OCI-LY7 (cell line): ENCODE data around the gene MEOX1.

Source experiments
- EZH2phosphoT487 ChIP-seq: fragments of 200-600 bp; sonication (generic); IDR thresholded peaks from 2 replicates; pipeline ENCODE4 v1.6.1; 2018; ENCODE audit warnings: low read depth, borderline replicate concordance, mild to moderate bottlenecking, mixed run types, antibody characterized with exemption, low read length, moderate library complexity, mixed read lengths
- TF ChIP-seq, protein P1 (sequence below): fragments of 200-600 bp; sonication (generic); conservative IDR thresholded peaks from 2 replicates; pipeline ENCODE4 v1.5.1; 2014; ENCODE audit warnings: mild to moderate bottlenecking, antibody characterized with exemption, low read length, moderate library complexity, mixed read lengths

DNA sequence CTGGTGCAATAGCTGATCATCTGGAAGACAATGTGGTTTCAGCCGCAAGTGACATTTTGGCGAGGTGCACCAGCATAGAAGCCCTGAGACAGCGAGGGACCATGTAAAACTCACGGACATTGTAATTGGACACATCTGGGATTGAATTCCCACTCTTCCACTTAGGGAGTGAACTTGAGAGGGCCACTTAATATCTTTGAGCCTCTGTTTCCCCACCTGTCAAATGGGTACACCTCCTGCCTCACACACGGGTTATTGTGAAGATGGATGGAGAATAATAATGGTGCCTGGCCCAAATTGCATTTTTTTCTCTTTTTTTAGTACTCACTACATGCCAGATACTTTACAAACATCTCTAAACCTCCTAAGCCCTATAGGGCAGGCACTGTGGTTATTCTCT, 45.5 kb upstream of the MEOX1 start:
- TF ChIP-seq, protein P1, sequence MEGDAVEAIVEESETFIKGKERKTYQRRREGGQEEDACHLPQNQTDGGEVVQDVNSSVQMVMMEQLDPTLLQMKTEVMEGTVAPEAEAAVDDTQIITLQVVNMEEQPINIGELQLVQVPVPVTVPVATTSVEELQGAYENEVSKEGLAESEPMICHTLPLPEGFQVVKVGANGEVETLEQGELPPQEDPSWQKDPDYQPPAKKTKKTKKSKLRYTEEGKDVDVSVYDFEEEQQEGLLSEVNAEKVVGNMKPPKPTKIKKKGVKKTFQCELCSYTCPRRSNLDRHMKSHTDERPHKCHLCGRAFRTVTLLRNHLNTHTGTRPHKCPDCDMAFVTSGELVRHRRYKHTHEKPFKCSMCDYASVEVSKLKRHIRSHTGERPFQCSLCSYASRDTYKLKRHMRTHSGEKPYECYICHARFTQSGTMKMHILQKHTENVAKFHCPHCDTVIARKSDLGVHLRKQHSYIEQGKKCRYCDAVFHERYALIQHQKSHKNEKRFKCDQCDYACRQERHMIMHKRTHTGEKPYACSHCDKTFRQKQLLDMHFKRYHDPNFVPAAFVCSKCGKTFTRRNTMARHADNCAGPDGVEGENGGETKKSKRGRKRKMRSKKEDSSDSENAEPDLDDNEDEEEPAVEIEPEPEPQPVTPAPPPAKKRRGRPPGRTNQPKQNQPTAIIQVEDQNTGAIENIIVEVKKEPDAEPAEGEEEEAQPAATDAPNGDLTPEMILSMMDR: no peak
- TF ChIP-seq EZH2phosphoT487: no peak
